HepG2 (cell line): ENCODE measurements around the gene DEFB121. TPM values are rescaled to one million over a fixed set of nuclear protein-coding genes. Genes with fewer than 3 reads are reported as not detected.
A peak's percentile ranks its signal among the peaks of the same experiment; 100 is the strongest.

Experiments
- ATAC-seq: fragments of 200-7000 bp; cut with Tn5 transposase; 3 replicates; pipeline ENCODE4 v1.9.1; 2020; ENCODE audit warnings: mild to moderate bottlenecking, moderate library complexity
- BruUV-seq: library from RNA; stranded (reverse); fragments of 400-500 nt; replicated peaks from 2 replicates; lab custom pipeline; 2021; lab: Mats Ljungman, UMichigan
- CTCF ChIA-PET: fragments of 300-600 bp; formaldehyde crosslinking; extraction: SDS; loops from one replicate; lab custom pipeline; 2021; ENCODE audit warnings: low total read pairs, inconsistent platforms, low intra/inter-chr PET ratio; lab: Yijun Ruan, JAX
- POLR2A ChIA-PET: fragments of 350-600 bp; sonication (Branson Sonifier 250); formaldehyde crosslinking; loops from one replicate; lab custom pipeline; 2020; ENCODE audit warnings: antibody characterized with exemption, inconsistent platforms; lab: Yijun Ruan, JAX
- DNase-seq: peaks from one replicate; pipeline ENCODE4 v3.0.0-alpha.2; 2015; ENCODE audit warnings: low spot score
- FAIRE-seq: peaks from 3 replicates; lab custom pipeline; 2011; peaks lifted over from hg19 to GRCh38; lab: Jason Lieb, UNC
- H2AFZ ChIP-seq: one replicate; pipeline ENCODE4 v1.6.1; 2011; ENCODE audit warnings: low read length, inconsistent platforms
- H3K27ac ChIP-seq: fragments of 300-600 bp; 3 replicates; pipeline ENCODE4 v1.8.0; 2011; ENCODE audit warnings: mixed run types, mild to moderate bottlenecking, mixed read lengths, low read length, inconsistent platforms; ENCODE audit not compliant: insufficient read depth; ENCODE audit errors: extremely low read length
- H3K27me3 ChIP-seq, 2 experiments: fragments of 200-600 bp in 1 of 2; 2 replicates in 1 of 2; 3 replicates in 1 of 2; pipeline versions ENCODE4 v1.6.0 to v1.8.0; 2011; ENCODE audit warnings: low read length in 2 of 2, mild to moderate bottlenecking in 2 of 2, moderate library complexity in 2 of 2, inconsistent platforms in 1 of 2; ENCODE audit not compliant: insufficient read depth in 2 of 2, control insufficient read depth in 1 of 2
- H3K36me3 ChIP-seq, 2 experiments: fragments of 200-600 bp in 1 of 2; replicated peaks in 1 of 2; 2 replicates in 1 of 2; 3 replicates in 1 of 2; pipeline versions ENCODE4 v1.5.1 to v1.8.0; 2011; ENCODE audit warnings: low read length in 2 of 2, inconsistent platforms in 1 of 2; ENCODE audit not compliant: insufficient read depth in 2 of 2, control insufficient read depth in 1 of 2
- H3K4me1 ChIP-seq: 2 replicates; pipeline ENCODE4 v1.5.1; 2012; ENCODE audit warnings: low read length, inconsistent platforms; ENCODE audit not compliant: insufficient read depth
- H3K4me2 ChIP-seq: 2 replicates; pipeline ENCODE4 v1.6.0; 2011; ENCODE audit warnings: low read depth, low read length, inconsistent platforms
- H3K4me3 ChIP-seq, 3 experiments: fragments of 200-600 bp in 1 of 3; sonication (generic), shearing (Covaris generic) in 1 of 3; replicated peaks in 1 of 3; 2 replicates each; pipeline ENCODE4 v1.5.1; 2011 to 2016; ENCODE audit warnings: low read length in 3 of 3, inconsistent platforms in 2 of 3, low read depth in 2 of 3, mild to moderate bottlenecking in 2 of 3, control low read depth in 1 of 3, mixed read lengths in 1 of 3; ENCODE audit not compliant: insufficient read depth in 1 of 3
- H3K79me2 ChIP-seq: one replicate; pipeline ENCODE4 v1.6.1; 2011; ENCODE audit warnings: low read length, inconsistent platforms; ENCODE audit not compliant: insufficient read depth
- H3K9ac ChIP-seq: 2 replicates; pipeline ENCODE4 v1.6.0; 2011; ENCODE audit warnings: mild to moderate bottlenecking, low read depth, low read length, inconsistent platforms; ENCODE audit not compliant: insufficient read depth
- H3K9me3 ChIP-seq: 2 replicates; pipeline ENCODE4 v1.5.1; 2012; ENCODE audit warnings: mild to moderate bottlenecking, low read length
- H4K20me1 ChIP-seq: 2 replicates; pipeline ENCODE4 v1.6.0; 2011; ENCODE audit warnings: inconsistent platforms, mild to moderate bottlenecking, low read length, moderate library complexity; ENCODE audit not compliant: insufficient read depth
- DR1 ChIP-seq: sonication (generic); formaldehyde crosslinking; IDR thresholded peaks from 2 replicates; pipeline ENCODE4 v1.8.0; 2021; ENCODE audit warnings: mild to moderate bottlenecking, missing genetic modification reagents, inconsistent platforms
- HNRNPK ChIP-seq: fragments of 200-400 bp; formaldehyde crosslinking; IDR thresholded peaks from 2 replicates; pipeline ENCODE4 v1.6.1; 2018; ENCODE audit warnings: low read length, low read depth, moderate library complexity, mild to moderate bottlenecking; ENCODE audit not compliant: poor library complexity, severe bottlenecking
- KIAA2018 ChIP-seq: sonication (generic); formaldehyde crosslinking; IDR thresholded peaks from 2 replicates; pipeline ENCODE4 v1.5.0; 2020; ENCODE audit warnings: mild to moderate bottlenecking, missing genetic modification reagents, borderline replicate concordance
- NCOA1 ChIP-seq: sonication (generic); formaldehyde crosslinking; IDR thresholded peaks from 2 replicates; pipeline ENCODE4 v1.9.0; 2021; ENCODE audit warnings: missing genetic modification reagents
- RFX1 ChIP-seq: fragments of 450-650 bp; IDR thresholded peaks from 2 replicates; pipeline ENCODE4 v1.6.1; 2017
- ZNF333 ChIP-seq: sonication (generic); formaldehyde crosslinking; IDR thresholded peaks from 2 replicates; pipeline ENCODE4 v1.4.0; 2020; ENCODE audit warnings: mild to moderate bottlenecking, missing genetic modification reagents, borderline replicate concordance
- WGBS: methylation state at CpG from one replicate; pipeline ENCODE4 v1.1.6; 2017; ENCODE audit warnings: low lambda C conversion rate; 5-methylcytosine and 5-hydroxymethylcytosine counted together
- in situ Hi-C: cut with HindIII; loops from 2 replicates; pipeline ENCODE4 v1.10.0; 2017; ENCODE audit warnings: low pct_unique_long_range_greater_than_20kb; ENCODE audit not compliant: extremely low pct_ligation_motif_present
- intact Hi-C: fragments of 100-400 bp; cut with micrococcal nuclease; formaldehyde crosslinking; loops from one replicate; pipeline ENCODE4 v1.10.0; 2022; ENCODE audit not compliant: unreplicated experiment
- polyA plus RNA-seq, 8 experiments: library from polyadenylated mRNA; depleted of rRNA in 3 of 8; stranded (reverse) in 7 of 8; unstranded in 1 of 8; fragments of >200 nt; fragmentation: Illumina TruSeq in 4 of 8; extraction: Trizol in 4 of 8; gene quantifications; 2 replicates each; pipeline versions ENCODE4 v1.2.1 to v1.2.3, GENCODE V29; 2011 to 2016; ENCODE audit warnings: low read depth in 4 of 8, missing spikeins in 1 of 8, mixed read lengths in 1 of 8; ENCODE audit not compliant: insufficient read depth in 1 of 8
- total RNA-seq, 5 experiments: library from RNA; depleted of rRNA; stranded (reverse); fragments of >200 nt; fragmentation: Illumina TruSeq; extraction: Trizol; gene quantifications; 2 replicates each; pipeline ENCODE4 v1.2.3, GENCODE V29; 2016; ENCODE audit warnings: low read depth in 1 of 5

Gene DEFB121
- total and polyA plus RNA-seq, 2 of the 13 experiments (the other 11 are each of a cell fraction or from before 2014, with no cell fraction given) = not detected

GRCh38 chr20:31425797-31426196 lies 19.8 kb upstream of the DEFB121 start:
- Histone ChIP-seq H3K9me3 (no peaks in the 10 kb centered on the region), H3K36me3 (no peaks in the 10 kb centered on the region), H3K4me2 (no peak overlapping the region), H3K4me3 (no peak overlapping the region), H2AFZ (no peak overlapping the region), H3K27ac (no peak overlapping the region), H4K20me1 (no peaks in the 10 kb centered on the region), H3K9ac (no peak overlapping the region), H3K4me1 (no peaks in the 10 kb centered on the region), H3K27me3 (peaks cover 0 to 8% of the 10 kb centered on the region in 2 experiments; a peak in 2 of 5 replicates), H3K79me2 (no peaks in the 10 kb centered on the region)
- no peak for DNase-seq
- BruUV-seq = no TSS peak
- no peak for FAIRE-seq
- intact Hi-C loops = no loop called here
- no peak for ATAC-seq
- POLR2A ChIA-PET = no interaction called here
- in situ Hi-C loops = no loop called here
- CTCF ChIA-PET = no interaction called here
- peak; percentile 70 for TF ChIP-seq HNRNPK
- TF ChIP-seq ZNF333 = no peak
- no peak for TF ChIP-seq DR1

GRCh38 chr20:31418307-31418706 lies 12.3 kb upstream of the DEFB121 start:
- ATAC-seq = no peak
- Histone ChIP-seq H3K9me3 (no peaks in the 10 kb centered on the region), H3K27ac (no peak overlapping the region), H3K79me2 (no peaks in the 10 kb centered on the region), H3K9ac (no peak overlapping the region), H3K4me1 (no peaks in the 10 kb centered on the region), H4K20me1 (no peaks in the 10 kb centered on the region), H3K36me3 (no peaks in the 10 kb centered on the region), H3K4me3 (no peak overlapping the region), H3K4me2 (no peak overlapping the region), H3K27me3 (peaks cover 0 to 4% of the 10 kb centered on the region in 2 experiments; a peak in 2 of 5 replicates), H2AFZ (no peak overlapping the region)
- ChIA-PET CTCF (no interaction called here), POLR2A (no interaction called here)
- FAIRE-seq = no peak
- no peak for DNase-seq
- BruUV-seq = no TSS peak
- intact Hi-C loops = no loop called here
- TF ChIP-seq RFX1 = 0 out of 2 replicates have a peak, but pooled peaks have one; percentile 13
- TF ChIP-seq KIAA2018 (CRISPR knock-in tag) = no peak
- TF ChIP-seq NCOA1 (CRISPR knock-in tag) = no peak
- in situ Hi-C loops = no loop called here
- 36% methylated on average over 7 of the region's 7 CpGs for WGBS
